GM12878 (cell line): ENCODE measurements around the gene STARD13. TPM values are rescaled to one million over a fixed set of nuclear protein-coding genes. Genes with fewer than 3 reads are reported as not detected.

Experiments
- BCL11A ChIP-seq: IDR thresholded peaks from 2 replicates; pipeline ENCODE4 v1.6.1; 2011; ENCODE audit warnings: low read depth, low read length
- BHLHE40 ChIP-seq, 2 experiments: fragments of 450-650 bp in 1 of 2; IDR thresholded peaks; 2 replicates each; pipeline ENCODE4 v1.6.1; 2011 to 2017; ENCODE audit warnings: low read depth in 2 of 2, borderline replicate concordance in 1 of 2, improper control_type of control experiment in 1 of 2, low read length in 1 of 2, mild to moderate bottlenecking in 1 of 2
- CHD2 ChIP-seq: IDR thresholded peaks from 2 replicates; pipeline ENCODE4 v1.6.1; 2011; ENCODE audit warnings: low read depth, low read length, improper control_type of control experiment, borderline replicate concordance
- DPF2 ChIP-seq: fragments of 450-650 bp; IDR thresholded peaks from 2 replicates; pipeline ENCODE4 v1.6.1; 2017; ENCODE audit warnings: mild to moderate bottlenecking
- IKZF2 ChIP-seq, 2 experiments: fragments of 450-650 bp; IDR thresholded peaks; 2 replicates each; pipeline ENCODE4 v1.6.1; 2017; ENCODE audit warnings: mild to moderate bottlenecking in 2 of 2, moderate library complexity in 2 of 2
- MTA2 ChIP-seq: fragments of 450-650 bp; IDR thresholded peaks from 2 replicates; pipeline ENCODE4 v1.6.1; 2016; ENCODE audit warnings: low read depth, mild to moderate bottlenecking, moderate library complexity
- RELB ChIP-seq: fragments of 450-650 bp; IDR thresholded peaks from 2 replicates; pipeline ENCODE4 v1.6.1; 2017; ENCODE audit warnings: low read depth, mild to moderate bottlenecking, moderate library complexity
- TAF1 ChIP-seq: IDR thresholded peaks from 2 replicates; pipeline ENCODE4 v1.6.1; 2011; ENCODE audit warnings: mild to moderate bottlenecking, low read depth, low read length, borderline replicate concordance
- TCF3 ChIP-seq: IDR thresholded peaks from 2 replicates; pipeline ENCODE4 v1.6.1; 2012; ENCODE audit warnings: low read depth, mild to moderate bottlenecking, low read length, borderline replicate concordance; ENCODE audit not compliant: insufficient read depth
- WRNIP1 ChIP-seq: IDR thresholded peaks from 2 replicates; pipeline ENCODE4 v1.6.1; 2011; ENCODE audit warnings: low read depth, low read length, improper control_type of control experiment, borderline replicate concordance
- ZBED1 ChIP-seq: IDR thresholded peaks from 2 replicates; pipeline ENCODE4 v1.6.1; 2016; ENCODE audit warnings: borderline replicate concordance
- ZBTB11 ChIP-seq: fragments of 450-650 bp; formaldehyde crosslinking; IDR thresholded peaks from 2 replicates; pipeline ENCODE4 v1.5.0; 2022; ENCODE audit warnings: mild to moderate bottlenecking, missing genetic modification characterization
- ZNF384 ChIP-seq: IDR thresholded peaks from 2 replicates; pipeline ENCODE4 v1.6.1; 2012; ENCODE audit warnings: low read depth, mild to moderate bottlenecking, low read length, improper control_type of control experiment, borderline replicate concordance
- ZNF622 ChIP-seq: fragments of 450-650 bp; IDR thresholded peaks from 2 replicates; pipeline ENCODE4 v1.6.1; 2017; ENCODE audit warnings: mild to moderate bottlenecking, inconsistent platforms
- polyA plus RNA-seq, 11 experiments: library from polyadenylated mRNA; depleted of rRNA in 4 of 11; unstranded in 6 of 11; stranded (reverse) in 5 of 11; fragments of >200 nt; fragmentation: Nextera tagmentation in 4 of 11; fragmentation: Illumina TruSeq in 1 of 11; extraction: Ambion mirVana in 4 of 11; extraction: Trizol in 1 of 11; gene quantifications; 1 replicate in 1 of 11; 2 replicates in 10 of 11; pipeline versions ENCODE4 v1.2.1 to v1.2.3, GENCODE V29; 2011 to 2016; ENCODE audit warnings: inconsistent platforms in 2 of 11, missing spikeins in 2 of 11, low read depth in 1 of 11
- total RNA-seq, 4 experiments: library from RNA; depleted of rRNA in 3 of 4; stranded (reverse); fragments of >200 nt in 3 of 4; fragmentation: Illumina TruSeq in 1 of 4; extraction: Trizol in 1 of 4; gene quantifications; 2 replicates each; pipeline versions ENCODE4 v1.2.1 to v1.2.3, GENCODE V29; 2013 to 2021
- TF ChIP-seq, protein P1 (sequence below): fragments of 450-650 bp; IDR thresholded peaks from 2 replicates; pipeline ENCODE4 v1.6.1; 2017; ENCODE audit warnings: mild to moderate bottlenecking, moderate library complexity
- TF ChIP-seq, protein P2 (sequence below): IDR thresholded peaks from 2 replicates; pipeline ENCODE4 v1.6.1; 2011; ENCODE audit warnings: borderline replicate concordance, low read depth, mild to moderate bottlenecking, moderate library complexity, low read length; ENCODE audit not compliant: insufficient read depth, poor library complexity, severe bottlenecking

Gene STARD13
- total and polyA plus RNA-seq, 10 of the 15 experiments (the other 5 are each of a cell fraction or from before 2014, with no cell fraction given), result 4.0 to 41.6 (median 10.1) TPM

GRCh38 chr13:33188093-33188882, 97.3 kb downstream of the STARD13 start (continued):
- no peak for TF ChIP-seq ZBTB11 (CRISPR knock-in tag)
- TF ChIP-seq ZNF384, result no peak
- peak; percentile 79 to 85 for TF ChIP-seq IKZF2 (IDR thresholded peaks at IDR 0.05)
- peak; percentile 77 for TF ChIP-seq MTA2
- TF ChIP-seq WRNIP1, result no peak
- TF ChIP-seq, protein P1, sequence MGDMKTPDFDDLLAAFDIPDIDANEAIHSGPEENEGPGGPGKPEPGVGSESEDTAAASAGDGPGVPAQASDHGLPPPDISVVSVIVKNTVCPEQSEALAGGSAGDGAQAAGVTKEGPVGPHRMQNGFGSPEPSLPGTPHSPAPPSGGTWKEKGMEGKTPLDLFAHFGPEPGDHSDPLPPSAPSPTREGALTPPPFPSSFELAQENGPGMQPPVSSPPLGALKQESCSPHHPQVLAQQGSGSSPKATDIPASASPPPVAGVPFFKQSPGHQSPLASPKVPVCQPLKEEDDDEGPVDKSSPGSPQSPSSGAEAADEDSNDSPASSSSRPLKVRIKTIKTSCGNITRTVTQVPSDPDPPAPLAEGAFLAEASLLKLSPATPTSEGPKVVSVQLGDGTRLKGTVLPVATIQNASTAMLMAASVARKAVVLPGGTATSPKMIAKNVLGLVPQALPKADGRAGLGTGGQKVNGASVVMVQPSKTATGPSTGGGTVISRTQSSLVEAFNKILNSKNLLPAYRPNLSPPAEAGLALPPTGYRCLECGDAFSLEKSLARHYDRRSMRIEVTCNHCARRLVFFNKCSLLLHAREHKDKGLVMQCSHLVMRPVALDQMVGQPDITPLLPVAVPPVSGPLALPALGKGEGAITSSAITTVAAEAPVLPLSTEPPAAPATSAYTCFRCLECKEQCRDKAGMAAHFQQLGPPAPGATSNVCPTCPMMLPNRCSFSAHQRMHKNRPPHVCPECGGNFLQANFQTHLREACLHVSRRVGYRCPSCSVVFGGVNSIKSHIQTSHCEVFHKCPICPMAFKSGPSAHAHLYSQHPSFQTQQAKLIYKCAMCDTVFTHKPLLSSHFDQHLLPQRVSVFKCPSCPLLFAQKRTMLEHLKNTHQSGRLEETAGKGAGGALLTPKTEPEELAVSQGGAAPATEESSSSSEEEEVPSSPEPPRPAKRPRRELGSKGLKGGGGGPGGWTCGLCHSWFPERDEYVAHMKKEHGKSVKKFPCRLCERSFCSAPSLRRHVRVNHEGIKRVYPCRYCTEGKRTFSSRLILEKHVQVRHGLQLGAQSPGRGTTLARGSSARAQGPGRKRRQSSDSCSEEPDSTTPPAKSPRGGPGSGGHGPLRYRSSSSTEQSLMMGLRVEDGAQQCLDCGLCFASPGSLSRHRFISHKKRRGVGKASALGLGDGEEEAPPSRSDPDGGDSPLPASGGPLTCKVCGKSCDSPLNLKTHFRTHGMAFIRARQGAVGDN, result peak; percentile 79
- TF ChIP-seq CHD2, result no peak
- TF ChIP-seq RELB, result peak; percentile 63; the same call in 1 of the 2 replicates
- peak; percentile 54 to 57; a peak in 3 of 4 replicates for TF ChIP-seq BHLHE40 (IDR thresholded peaks at IDR 0.05; ENCODE audit: borderline replicate concordance in 1 of 2, low read depth in 2 of 2, low read length in 1 of 2)
- TF ChIP-seq TCF3, result no peak
- peak; percentile 56 for TF ChIP-seq BCL11A
- peak; percentile 84 for TF ChIP-seq ZBED1
- TF ChIP-seq DPF2, result peak; percentile 77
- TF ChIP-seq, protein P2, sequence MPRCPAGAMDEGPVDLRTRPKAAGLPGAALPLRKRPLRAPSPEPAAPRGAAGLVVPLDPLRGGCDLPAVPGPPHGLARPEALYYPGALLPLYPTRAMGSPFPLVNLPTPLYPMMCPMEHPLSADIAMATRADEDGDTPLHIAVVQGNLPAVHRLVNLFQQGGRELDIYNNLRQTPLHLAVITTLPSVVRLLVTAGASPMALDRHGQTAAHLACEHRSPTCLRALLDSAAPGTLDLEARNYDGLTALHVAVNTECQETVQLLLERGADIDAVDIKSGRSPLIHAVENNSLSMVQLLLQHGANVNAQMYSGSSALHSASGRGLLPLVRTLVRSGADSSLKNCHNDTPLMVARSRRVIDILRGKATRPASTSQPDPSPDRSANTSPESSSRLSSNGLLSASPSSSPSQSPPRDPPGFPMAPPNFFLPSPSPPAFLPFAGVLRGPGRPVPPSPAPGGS, result peak; percentile 79
- no peak for TF ChIP-seq ZNF622
- TF ChIP-seq TAF1, result 0 out of 2 replicates have a peak, but pooled peaks have one; percentile 2
